PC-3 (cell line): ENCODE measurements around the gene NFE2.

Experiments used
- EZH2 ChIP-seq: fragments of 300-600 bp; sonication (generic); IDR thresholded peaks from one replicate; pipeline ENCODE4 v1.6.1; 2017; ENCODE audit warnings: antibody characterized with exemption, mild to moderate bottlenecking, low read length; ENCODE audit not compliant: unreplicated experiment
- EZH2phosphoT487 ChIP-seq: fragments of 300-600 bp; sonication (generic); IDR thresholded peaks from 2 replicates; pipeline ENCODE4 v1.6.1; 2018; ENCODE audit warnings: mild to moderate bottlenecking, antibody characterized with exemption, low read length, borderline replicate concordance
- TF ChIP-seq, protein P1 (sequence below): fragments of 300-600 bp; sonication (generic); conservative IDR thresholded peaks from 2 replicates; pipeline ENCODE4 v1.5.1; 2017; ENCODE audit warnings: antibody characterized with exemption, low read depth, mild to moderate bottlenecking, low read length

DNA sequence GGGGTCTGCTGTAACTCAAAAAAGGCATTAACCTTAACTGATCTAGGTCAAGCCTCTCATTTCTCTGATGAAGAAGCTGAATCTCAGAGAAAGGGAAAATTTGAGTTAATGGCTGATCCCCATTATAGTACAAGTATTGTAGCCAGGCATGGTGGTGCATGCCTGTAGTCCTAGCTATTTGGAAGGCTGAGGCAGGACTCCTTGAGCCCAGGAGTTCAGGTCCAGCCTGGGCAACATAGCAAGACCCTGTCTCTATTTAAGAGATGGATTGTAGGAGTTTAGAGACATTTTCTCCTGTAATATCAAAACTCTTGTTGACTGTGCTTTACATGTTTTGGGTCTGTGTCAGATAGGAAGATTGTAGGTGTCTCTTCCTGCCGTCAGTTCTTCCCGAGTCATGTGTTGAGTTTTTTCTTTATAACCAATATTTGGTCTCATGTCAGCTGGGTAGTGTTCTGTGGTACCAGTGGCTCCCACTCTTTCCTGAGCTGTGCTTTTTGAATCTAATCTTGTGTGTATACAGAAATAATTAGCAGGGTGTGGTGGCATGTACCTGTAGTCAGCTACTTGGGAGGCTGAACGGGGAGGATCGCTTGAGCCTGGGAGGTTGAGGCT is 32.7 kb upstream of the NFE2 start:
- TF ChIP-seq, protein P1, sequence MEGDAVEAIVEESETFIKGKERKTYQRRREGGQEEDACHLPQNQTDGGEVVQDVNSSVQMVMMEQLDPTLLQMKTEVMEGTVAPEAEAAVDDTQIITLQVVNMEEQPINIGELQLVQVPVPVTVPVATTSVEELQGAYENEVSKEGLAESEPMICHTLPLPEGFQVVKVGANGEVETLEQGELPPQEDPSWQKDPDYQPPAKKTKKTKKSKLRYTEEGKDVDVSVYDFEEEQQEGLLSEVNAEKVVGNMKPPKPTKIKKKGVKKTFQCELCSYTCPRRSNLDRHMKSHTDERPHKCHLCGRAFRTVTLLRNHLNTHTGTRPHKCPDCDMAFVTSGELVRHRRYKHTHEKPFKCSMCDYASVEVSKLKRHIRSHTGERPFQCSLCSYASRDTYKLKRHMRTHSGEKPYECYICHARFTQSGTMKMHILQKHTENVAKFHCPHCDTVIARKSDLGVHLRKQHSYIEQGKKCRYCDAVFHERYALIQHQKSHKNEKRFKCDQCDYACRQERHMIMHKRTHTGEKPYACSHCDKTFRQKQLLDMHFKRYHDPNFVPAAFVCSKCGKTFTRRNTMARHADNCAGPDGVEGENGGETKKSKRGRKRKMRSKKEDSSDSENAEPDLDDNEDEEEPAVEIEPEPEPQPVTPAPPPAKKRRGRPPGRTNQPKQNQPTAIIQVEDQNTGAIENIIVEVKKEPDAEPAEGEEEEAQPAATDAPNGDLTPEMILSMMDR, result no peak
- TF ChIP-seq EZH2phosphoT487, result no peak
- no peak for TF ChIP-seq EZH2
